ENCODE data around the gene KDM3B. TPM values are rescaled to one million over a fixed set of nuclear protein-coding genes. Genes with fewer than 3 reads are reported as not detected.

KDM3B gene
- total and polyA plus RNA-seq, 2 of the 8 experiments (the other 6 are each of a cell fraction or from before 2014, with no cell fraction given) = 27.1 to 78.1 TPM

DNA sequence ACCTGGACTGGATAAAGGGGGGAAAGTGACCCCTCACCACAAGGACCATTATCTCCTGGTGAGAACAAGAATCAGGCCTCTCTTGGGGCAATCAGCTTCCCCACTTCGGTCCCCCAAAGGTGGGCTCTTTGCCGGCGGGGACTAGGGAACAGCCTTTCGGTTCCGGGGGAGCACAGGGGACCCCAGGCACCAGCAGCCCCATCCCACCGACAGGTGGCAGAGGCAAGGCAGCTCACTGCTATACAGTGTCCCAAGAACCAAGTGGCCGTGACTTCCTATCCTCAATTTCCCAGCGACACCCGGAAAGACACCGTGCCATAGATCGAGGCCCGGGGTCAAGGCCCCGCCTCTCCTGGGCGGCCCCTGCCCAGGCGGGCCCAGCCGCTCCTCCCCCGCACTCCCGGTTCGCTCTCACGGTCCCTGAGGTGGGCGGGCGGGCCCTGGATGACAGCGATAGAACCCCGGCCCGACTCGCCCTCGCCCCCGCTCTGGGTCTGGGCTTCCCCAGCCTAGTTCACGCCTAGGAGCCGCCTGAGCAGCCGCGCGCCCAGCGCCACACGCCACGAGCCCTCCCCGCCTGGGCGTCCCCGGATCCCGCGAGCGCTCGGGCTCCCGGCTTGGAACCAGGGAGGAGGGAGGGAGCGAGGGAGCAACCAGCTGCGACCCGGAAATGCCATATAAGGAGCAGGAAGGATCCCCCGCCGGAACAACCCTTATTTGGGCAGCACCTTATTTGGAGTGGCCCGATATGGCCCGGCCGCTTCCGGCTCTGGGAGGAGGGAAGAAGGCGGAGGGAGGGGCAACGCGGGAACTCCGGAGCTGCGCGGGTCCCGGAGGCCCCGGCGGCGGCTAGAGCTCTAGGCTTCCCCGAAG lies 112.1 kb downstream of the KDM3B start (continued):
- TF ChIP-seq, protein P1, sequence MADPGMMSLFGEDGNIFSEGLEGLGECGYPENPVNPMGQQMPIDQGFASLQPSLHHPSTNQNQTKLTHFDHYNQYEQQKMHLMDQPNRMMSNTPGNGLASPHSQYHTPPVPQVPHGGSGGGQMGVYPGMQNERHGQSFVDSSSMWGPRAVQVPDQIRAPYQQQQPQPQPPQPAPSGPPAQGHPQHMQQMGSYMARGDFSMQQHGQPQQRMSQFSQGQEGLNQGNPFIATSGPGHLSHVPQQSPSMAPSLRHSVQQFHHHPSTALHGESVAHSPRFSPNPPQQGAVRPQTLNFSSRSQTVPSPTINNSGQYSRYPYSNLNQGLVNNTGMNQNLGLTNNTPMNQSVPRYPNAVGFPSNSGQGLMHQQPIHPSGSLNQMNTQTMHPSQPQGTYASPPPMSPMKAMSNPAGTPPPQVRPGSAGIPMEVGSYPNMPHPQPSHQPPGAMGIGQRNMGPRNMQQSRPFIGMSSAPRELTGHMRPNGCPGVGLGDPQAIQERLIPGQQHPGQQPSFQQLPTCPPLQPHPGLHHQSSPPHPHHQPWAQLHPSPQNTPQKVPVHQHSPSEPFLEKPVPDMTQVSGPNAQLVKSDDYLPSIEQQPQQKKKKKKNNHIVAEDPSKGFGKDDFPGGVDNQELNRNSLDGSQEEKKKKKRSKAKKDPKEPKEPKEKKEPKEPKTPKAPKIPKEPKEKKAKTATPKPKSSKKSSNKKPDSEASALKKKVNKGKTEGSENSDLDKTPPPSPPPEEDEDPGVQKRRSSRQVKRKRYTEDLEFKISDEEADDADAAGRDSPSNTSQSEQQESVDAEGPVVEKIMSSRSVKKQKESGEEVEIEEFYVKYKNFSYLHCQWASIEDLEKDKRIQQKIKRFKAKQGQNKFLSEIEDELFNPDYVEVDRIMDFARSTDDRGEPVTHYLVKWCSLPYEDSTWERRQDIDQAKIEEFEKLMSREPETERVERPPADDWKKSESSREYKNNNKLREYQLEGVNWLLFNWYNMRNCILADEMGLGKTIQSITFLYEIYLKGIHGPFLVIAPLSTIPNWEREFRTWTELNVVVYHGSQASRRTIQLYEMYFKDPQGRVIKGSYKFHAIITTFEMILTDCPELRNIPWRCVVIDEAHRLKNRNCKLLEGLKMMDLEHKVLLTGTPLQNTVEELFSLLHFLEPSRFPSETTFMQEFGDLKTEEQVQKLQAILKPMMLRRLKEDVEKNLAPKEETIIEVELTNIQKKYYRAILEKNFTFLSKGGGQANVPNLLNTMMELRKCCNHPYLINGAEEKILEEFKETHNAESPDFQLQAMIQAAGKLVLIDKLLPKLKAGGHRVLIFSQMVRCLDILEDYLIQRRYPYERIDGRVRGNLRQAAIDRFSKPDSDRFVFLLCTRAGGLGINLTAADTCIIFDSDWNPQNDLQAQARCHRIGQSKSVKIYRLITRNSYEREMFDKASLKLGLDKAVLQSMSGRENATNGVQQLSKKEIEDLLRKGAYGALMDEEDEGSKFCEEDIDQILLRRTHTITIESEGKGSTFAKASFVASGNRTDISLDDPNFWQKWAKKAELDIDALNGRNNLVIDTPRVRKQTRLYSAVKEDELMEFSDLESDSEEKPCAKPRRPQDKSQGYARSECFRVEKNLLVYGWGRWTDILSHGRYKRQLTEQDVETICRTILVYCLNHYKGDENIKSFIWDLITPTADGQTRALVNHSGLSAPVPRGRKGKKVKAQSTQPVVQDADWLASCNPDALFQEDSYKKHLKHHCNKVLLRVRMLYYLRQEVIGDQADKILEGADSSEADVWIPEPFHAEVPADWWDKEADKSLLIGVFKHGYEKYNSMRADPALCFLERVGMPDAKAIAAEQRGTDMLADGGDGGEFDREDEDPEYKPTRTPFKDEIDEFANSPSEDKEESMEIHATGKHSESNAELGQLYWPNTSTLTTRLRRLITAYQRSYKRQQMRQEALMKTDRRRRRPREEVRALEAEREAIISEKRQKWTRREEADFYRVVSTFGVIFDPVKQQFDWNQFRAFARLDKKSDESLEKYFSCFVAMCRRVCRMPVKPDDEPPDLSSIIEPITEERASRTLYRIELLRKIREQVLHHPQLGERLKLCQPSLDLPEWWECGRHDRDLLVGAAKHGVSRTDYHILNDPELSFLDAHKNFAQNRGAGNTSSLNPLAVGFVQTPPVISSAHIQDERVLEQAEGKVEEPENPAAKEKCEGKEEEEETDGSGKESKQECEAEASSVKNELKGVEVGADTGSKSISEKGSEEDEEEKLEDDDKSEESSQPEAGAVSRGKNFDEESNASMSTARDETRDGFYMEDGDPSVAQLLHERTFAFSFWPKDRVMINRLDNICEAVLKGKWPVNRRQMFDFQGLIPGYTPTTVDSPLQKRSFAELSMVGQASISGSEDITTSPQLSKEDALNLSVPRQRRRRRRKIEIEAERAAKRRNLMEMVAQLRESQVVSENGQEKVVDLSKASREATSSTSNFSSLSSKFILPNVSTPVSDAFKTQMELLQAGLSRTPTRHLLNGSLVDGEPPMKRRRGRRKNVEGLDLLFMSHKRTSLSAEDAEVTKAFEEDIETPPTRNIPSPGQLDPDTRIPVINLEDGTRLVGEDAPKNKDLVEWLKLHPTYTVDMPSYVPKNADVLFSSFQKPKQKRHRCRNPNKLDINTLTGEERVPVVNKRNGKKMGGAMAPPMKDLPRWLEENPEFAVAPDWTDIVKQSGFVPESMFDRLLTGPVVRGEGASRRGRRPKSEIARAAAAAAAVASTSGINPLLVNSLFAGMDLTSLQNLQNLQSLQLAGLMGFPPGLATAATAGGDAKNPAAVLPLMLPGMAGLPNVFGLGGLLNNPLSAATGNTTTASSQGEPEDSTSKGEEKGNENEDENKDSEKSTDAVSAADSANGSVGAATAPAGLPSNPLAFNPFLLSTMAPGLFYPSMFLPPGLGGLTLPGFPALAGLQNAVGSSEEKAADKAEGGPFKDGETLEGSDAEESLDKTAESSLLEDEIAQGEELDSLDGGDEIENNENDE (IDR thresholded peaks at IDR 0.05; ENCODE audit: insufficient replicate concordance, low read length) = no peak
- TF ChIP-seq CHD2 (IDR thresholded peaks at IDR 0.05; ENCODE audit: low read length) = peak; percentile 84
- TF ChIP-seq SP4 (IDR thresholded peaks at IDR 0.05; ENCODE audit: low read length) = no peak; the same call in 1 of the 2 replicates
- TF ChIP-seq ASH2L (IDR thresholded peaks at IDR 0.05; ENCODE audit: low read length) = peak; percentile 47
- TF ChIP-seq EGR1 (IDR thresholded peaks at IDR 0.05; ENCODE audit: borderline replicate concordance, low read depth, low read length) = peak; percentile 78; the same call in 1 of the 2 replicates
- no peak for TF ChIP-seq GABPA (IDR thresholded peaks at IDR 0.05; ENCODE audit: borderline replicate concordance, insufficient read depth, low read length)
- 0 out of 2 replicates have a peak, but pooled peaks have one; percentile 47 for TF ChIP-seq BRCA1 (IDR thresholded peaks at IDR 0.05; ENCODE audit: low read depth, low read length)
- no peak for TF ChIP-seq CTBP2 (IDR thresholded peaks at IDR 0.05; ENCODE audit: borderline replicate concordance, insufficient read depth, insufficient read length, low read length)
- TF ChIP-seq PHF8 (conservative IDR thresholded peaks at IDR 0.05; ENCODE audit: low read depth, low read length) = peak; percentile 68
- TF ChIP-seq TBP (IDR thresholded peaks at IDR 0.05; ENCODE audit: low read depth, low read length) = no peak; the same call in 1 of the 2 replicates

Data from H1 (cell line).